Glomerular visceral epithelial cell (primary cell): ENCODE measurements around the gene DDN.

Source experiments
- DNase-seq: peaks from one replicate; pipeline ENCODE4 v3.0.0-alpha.2; 2016; ENCODE audit errors: extremely low spot score

The DDN gene

GRCh38 chr12:48981757-48982157, 17.4 kb downstream of the DDN start:
- no peak for DNase-seq

- DNase-seq = no peak
These were observed 18.0 kb downstream of the DDN start for GRCh38 chr12:48980953-48981756.

GRCh38 chr12:48980389-48980952, 18.7 kb downstream of the DDN start:
- no peak for DNase-seq

- no peak for DNase-seq
These were observed 19.4 kb downstream of the DDN start for GRCh38 chr12:48979602-48980388.

- DNase-seq = no peak
These were observed 20.2 kb downstream of the DDN start for GRCh38 chr12:48978741-48979601.

GRCh38 chr12:48978291-48978740, 20.9 kb downstream of the DDN start, which contains the start of gene WNT1:
Gene WNT1 (plus strand): TSS chr12:48978322. CDS start chr12:48978651, 329 bp downstream.
- DNase-seq = no peak

GRCh38 chr12:48977290-48978281, 21.6 kb downstream of the DDN start:
- no peak for DNase-seq

GRCh38 chr12:48973941-48974673, 25.1 kb downstream of the DDN start:
- DNase-seq = no peak

GRCh38 chr12:48973531-48973930, 25.6 kb downstream of the DDN start:
- DNase-seq = peak; percentile 59

GRCh38 chr12:48972952-48973483, 26.2 kb downstream of the DDN start:
- DNase-seq = no peak

- DNase-seq = peak; percentile 91
These were observed 26.8 kb downstream of the DDN start for GRCh38 chr12:48972213-48972951.

- DNase-seq = no peak
These were observed 28.4 kb downstream of the DDN start for GRCh38 chr12:48970702-48971334.

GRCh38 chr12:48969833-48970701, 29.1 kb downstream of the DDN start:
- no peak for DNase-seq

- DNase-seq = no peak
These were observed 29.9 kb downstream of the DDN start for GRCh38 chr12:48969160-48969771.

- DNase-seq = no peak
These were observed 30.7 kb downstream of the DDN start for GRCh38 chr12:48968467-48968866.

GRCh38 chr12:48967991-48968390, 31.2 kb downstream of the DDN start:
- DNase-seq = no peak
